PC-3 (cell line): ENCODE data around the gene TAF4.

Experiments used
- CTCF ChIP-seq: fragments of 300-600 bp; sonication (generic); conservative IDR thresholded peaks from 2 replicates; pipeline ENCODE4 v1.5.1; 2017; ENCODE audit warnings: antibody characterized with exemption, low read depth, mild to moderate bottlenecking, low read length
- EZH2 ChIP-seq: fragments of 300-600 bp; sonication (generic); IDR thresholded peaks from one replicate; pipeline ENCODE4 v1.6.1; 2017; ENCODE audit warnings: antibody characterized with exemption, mild to moderate bottlenecking, low read length; ENCODE audit not compliant: unreplicated experiment

- no peak for TF ChIP-seq CTCF
- TF ChIP-seq EZH2 = no peak
These were observed 68.3 kb downstream of the TAF4 start for GRCh38 chr20:61997372-61997771.
